Erythroblast (primary cell): ENCODE data around the gene PLCL1.

Source experiments
- GATA1 ChIP-seq: IDR thresholded peaks from 2 replicates; pipeline ENCODE4 v1.6.1; 2011; ENCODE audit warnings: low read depth, mild to moderate bottlenecking, control low read depth, low read length, moderate library complexity
- POLR2A ChIP-seq: IDR thresholded peaks from 2 replicates; pipeline ENCODE4 v1.6.1; 2011; ENCODE audit warnings: mild to moderate bottlenecking, low read length

DNA sequence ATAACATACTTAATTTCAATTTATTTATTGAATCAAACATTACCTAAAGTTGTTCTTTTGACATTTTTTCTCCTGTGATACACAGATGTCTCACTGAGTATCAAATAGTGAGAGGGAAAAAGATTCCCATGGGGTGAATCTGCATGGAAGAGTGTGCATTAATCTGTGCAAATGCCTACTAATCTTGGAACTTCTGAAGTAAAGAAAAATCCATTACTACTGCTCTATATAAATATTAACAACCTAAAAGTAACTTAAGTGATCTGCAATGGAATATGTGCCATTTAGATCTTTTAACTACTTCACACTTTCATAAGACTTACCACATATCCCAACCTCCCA, 125.5 kb downstream of the PLCL1 start:
- TF ChIP-seq POLR2A (no peak), GATA1 (no peak)
